Motor neuron (in vitro differentiated cells): ENCODE data around the gene CELF2. TPM values are rescaled to one million over a fixed set of nuclear protein-coding genes. Genes with fewer than 3 reads are reported as not detected.

ENCODE experiments used
- ATAC-seq, 8 experiments: fragments of 200-7000 bp; cut with Tn5 transposase; replicated peaks in 6 of 8; 2 replicates each; pipeline ENCODE4 v1.8.0; 2021; ENCODE audit warnings: mild to moderate bottlenecking in 8 of 8, moderate library complexity in 8 of 8
- H3K27ac ChIP-seq, 2 donors: fragments of 250-450 bp; sonication (Bioruptor Pico); 2 replicates each; pipeline ENCODE4 v1.9.0; 2021; ENCODE audit warnings: antibody characterized with exemption in 2 of 2, mild to moderate bottlenecking in 2 of 2, moderate library complexity in 1 of 2
- H3K4me1 ChIP-seq, 2 donors: fragments of 250-450 bp; sonication (Bioruptor Pico); replicated peaks in 1 of 2; 2 replicates each; pipeline ENCODE4 v1.6.1; 2021; ENCODE audit warnings: antibody characterized with exemption in 2 of 2, mild to moderate bottlenecking in 2 of 2, moderate library complexity in 1 of 2
- H3K4me3 ChIP-seq, 5 donors: fragments of 250-450 bp; sonication (Bioruptor Pico); 2 replicates each; pipeline ENCODE4 v1.9.0; 2021; ENCODE audit warnings: antibody characterized with exemption in 5 of 5, mild to moderate bottlenecking in 5 of 5, moderate library complexity in 4 of 5
- WGBS, 10 experiments: fragments of 450-650 bp; shearing (Covaris generic); methylation state at CpG; one replicate each; pipeline ENCODE4 v1.0.0; 2022; 5-methylcytosine and 5-hydroxymethylcytosine counted together
- in situ Hi-C, 9 experiments: fragments of 400-800 bp; cut with MboI; loops; one replicate each; pipeline ENCODE4 v1.15.0; 2021; ENCODE audit warnings: low sequenced_read_pairs in 9 of 9, low pct_unique_long_range_greater_than_20kb in 2 of 9; ENCODE audit not compliant: unreplicated experiment in 9 of 9
- total RNA-seq, 8 experiments: library from RNA; unstranded; fragments of 300-600 nt; gene quantifications; 2 replicates each; pipeline versions ENCODE4 v1.2.3 to v1.2.4, GENCODE V29; 2022

CELF2 gene
- total RNA-seq, 8 experiments from 2014 or later, result 10.4 to 60.9 (median 15.6) TPM

GRCh38 chr10:11297136-11297535 is 279.5 kb downstream of the CELF2 start:
- in situ Hi-C loops, result no loop called here
- no peak for ATAC-seq
- no peaks in the 10 kb centered on the region for H3K4me1 ChIP-seq
- H3K4me3 ChIP-seq, result no peak overlapping the region
- WGBS, 10 experiments, result 78 to 100% (median 98%) methylated on average over 1 to 8 of the region's 8 CpGs; no CpG with 5 or more reads in 4 of the 10 experiments
- H3K27ac ChIP-seq, result no peak overlapping the region

- no peak for ATAC-seq
- Histone ChIP-seq H3K27ac (no peak overlapping the region), H3K4me3 (no peak overlapping the region), H3K4me1 (no peaks in the 10 kb centered on the region)
- in situ Hi-C loops, result no loop called here
- 60 to 100% (median 87%) methylated on average over 1 to 4 of the region's 5 CpGs; no CpG with 5 or more reads in 3 of the 10 experiments for WGBS, 10 experiments
These were observed 280.4 kb downstream of the CELF2 start for GRCh38 chr10:11298116-11298515.

- in situ Hi-C loops, result no loop called here
- H3K4me3 ChIP-seq, result no peak overlapping the region
- no peak overlapping the region for H3K27ac ChIP-seq
- no peaks in the 10 kb centered on the region for H3K4me1 ChIP-seq
- ATAC-seq, result no peak
- 92 to 100% methylated on average over 4 to 6 of the region's 11 CpGs; no CpG with 5 or more reads in 8 of the 10 experiments for WGBS, 10 experiments
These were observed 281.5 kb downstream of the CELF2 start for GRCh38 chr10:11299125-11299524.

DNA sequence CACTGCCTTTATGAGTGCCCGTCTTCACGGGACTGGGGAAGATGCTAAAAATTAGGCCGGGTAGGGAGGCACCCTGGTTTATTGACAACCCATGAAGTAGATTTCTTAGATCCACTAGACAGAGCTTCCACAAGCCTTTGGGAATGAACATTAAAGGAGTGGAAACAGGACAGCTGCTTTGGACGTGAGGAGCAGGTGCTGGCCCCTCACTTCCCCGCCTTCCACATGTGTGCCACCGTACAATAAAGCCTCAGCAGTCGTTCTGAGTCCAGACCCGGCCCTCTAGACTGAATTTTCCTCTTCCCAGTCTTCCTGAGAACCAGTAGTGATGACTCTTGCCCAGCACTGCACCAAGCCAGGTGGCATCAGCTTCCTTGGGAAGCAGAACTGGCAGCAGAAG is 282.4 kb downstream of the CELF2 start:
- ATAC-seq, result no peak
- Histone ChIP-seq H3K27ac (no peak overlapping the region), H3K4me3 (no peak overlapping the region), H3K4me1 (no peaks in the 10 kb centered on the region)
- in situ Hi-C loops, result no loop called here
- 40 to 100% (median 80%) methylated on average over 1 to 4 of the region's 8 CpGs; no CpG with 5 or more reads in 5 of the 10 experiments for WGBS, 10 experiments

GRCh38 chr10:11300563-11300962 is 282.9 kb downstream of the CELF2 start:
- no peak overlapping the region for H3K27ac ChIP-seq
- H3K4me3 ChIP-seq, result no peak overlapping the region
- in situ Hi-C loops, result no loop called here
- no peaks in the 10 kb centered on the region for H3K4me1 ChIP-seq
- WGBS, 10 experiments, result 48 to 100% (median 85%) methylated on average over 1 to 13 of the region's 14 CpGs; no CpG with 5 or more reads in 2 of the 10 experiments
- no peak for ATAC-seq

DNA sequence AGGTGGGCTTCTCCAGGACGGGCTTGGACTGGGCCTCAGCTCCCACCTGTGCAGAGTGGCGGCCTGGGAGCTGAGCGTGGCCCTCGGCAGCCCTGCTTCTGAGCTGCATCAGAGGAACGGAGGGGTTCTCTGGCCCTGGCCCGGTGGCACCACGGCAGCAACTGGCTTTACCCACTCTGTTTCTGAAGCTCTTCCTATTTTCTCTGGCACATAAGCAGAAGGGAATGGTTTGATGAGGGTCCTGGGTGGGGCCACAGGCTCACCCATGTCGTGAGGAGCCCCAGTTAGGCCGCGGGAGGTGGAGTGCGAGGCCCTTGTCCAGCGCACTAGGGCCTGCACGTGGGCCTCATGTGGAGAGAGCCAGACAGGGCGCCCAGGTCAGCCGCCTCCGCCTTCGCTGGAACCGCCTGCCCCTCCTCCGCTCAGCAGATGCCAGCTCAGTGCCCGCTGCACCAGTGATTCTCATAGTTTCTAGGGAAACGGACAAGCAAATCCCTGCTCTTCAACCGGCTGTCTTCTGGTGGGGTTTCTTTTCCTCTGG is 284.0 kb downstream of the CELF2 start:
- Histone ChIP-seq H3K4me3 (no peak overlapping the region), H3K4me1 (no peaks in the 10 kb centered on the region), H3K27ac (no peak overlapping the region)
- WGBS, 10 experiments, result 81 to 100% (median 89%) methylated on average over 2 to 7 of the region's 22 CpGs; no CpG with 5 or more reads in 4 of the 10 experiments
- in situ Hi-C loops, result no loop called here
- no peak for ATAC-seq

DNA sequence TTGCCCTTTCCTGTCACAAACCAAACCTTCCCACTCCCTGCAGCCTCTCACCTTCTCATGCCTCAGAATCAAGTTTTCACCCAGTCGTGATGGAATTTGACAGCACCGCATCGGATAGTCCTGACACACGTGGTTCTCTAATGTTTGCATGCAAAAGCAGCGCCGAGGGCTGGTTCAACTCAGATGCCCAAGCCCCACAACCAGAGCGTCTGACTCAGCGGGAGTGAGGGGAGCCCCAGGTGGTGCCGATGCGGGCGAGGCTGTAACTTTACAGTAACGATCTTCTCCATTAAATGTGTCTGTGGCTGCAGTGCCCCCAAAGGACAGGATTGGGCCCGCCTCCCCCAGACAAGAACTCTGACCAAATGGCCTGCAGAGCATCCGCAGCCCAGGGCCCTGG is 284.5 kb downstream of the CELF2 start:
- no peak overlapping the region for H3K27ac ChIP-seq
- H3K4me3 ChIP-seq, result no peak overlapping the region
- in situ Hi-C loops, result no loop called here
- 74 to 100% (median 90%) methylated on average over 1 to 8 of the region's 14 CpGs; no CpG with 5 or more reads in 4 of the 10 experiments for WGBS, 10 experiments
- no peaks in the 10 kb centered on the region for H3K4me1 ChIP-seq
- no peak for ATAC-seq

DNA sequence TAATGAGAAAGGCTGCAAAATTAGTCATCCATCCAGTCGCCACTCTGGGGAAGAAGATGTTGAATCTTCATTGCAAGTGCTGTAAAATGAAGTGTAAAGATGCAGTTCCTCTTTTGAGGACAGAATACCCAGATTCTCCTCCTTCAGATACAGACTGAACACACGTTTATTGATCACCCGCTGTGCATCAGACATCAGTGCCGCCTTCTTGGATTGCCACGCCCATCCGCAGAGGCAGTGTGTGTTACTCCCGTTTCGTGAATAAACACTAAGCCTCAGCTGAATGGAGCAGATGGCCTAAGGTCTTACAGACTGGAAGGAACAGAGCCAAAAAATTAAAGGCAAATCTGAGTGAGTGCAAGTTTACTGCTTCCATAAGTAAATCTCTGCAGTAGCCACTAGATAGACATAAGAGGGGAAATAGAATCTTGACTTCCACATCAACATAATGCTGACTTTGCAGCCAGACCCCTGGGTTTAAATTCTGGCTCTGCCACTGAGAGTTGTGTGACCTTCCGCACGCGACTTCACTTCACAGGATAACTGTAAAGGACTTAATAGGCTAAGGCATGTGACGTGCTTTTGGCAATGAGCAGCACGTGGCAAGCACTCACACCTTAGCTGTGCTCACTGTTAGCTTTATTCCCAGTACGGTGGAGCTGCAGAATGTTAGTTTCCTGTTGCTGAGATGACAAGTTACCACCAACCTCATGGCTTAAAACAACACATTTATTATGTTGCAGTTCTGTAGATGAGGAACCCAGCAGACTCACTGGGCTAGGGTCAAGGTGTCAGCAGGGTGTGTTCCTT is 285.9 kb downstream of the CELF2 start:
- Histone ChIP-seq H3K4me1 (no peaks in the 10 kb centered on the region), H3K27ac (no peak overlapping the region), H3K4me3 (no peak overlapping the region)
- in situ Hi-C loops, result no loop called here
- ATAC-seq, result no peak
- 33 to 100% (median 93%) methylated on average over 1 to 10 of the region's 14 CpGs; no CpG with 5 or more reads in 1 of the 10 experiments for WGBS, 10 experiments

GRCh38 chr10:11304906-11305585 is 287.4 kb downstream of the CELF2 start:
- ATAC-seq, result no peak
- Histone ChIP-seq H3K4me1 (no peaks in the 10 kb centered on the region), H3K4me3 (no peak overlapping the region), H3K27ac (no peak overlapping the region)
- 46 to 100% (median 94%) methylated on average over 1 to 8 of the region's 11 CpGs; no CpG with 5 or more reads in 3 of the 10 experiments for WGBS, 10 experiments
- in situ Hi-C loops, result no loop called here

GRCh38 chr10:11305825-11306593 is 288.3 kb downstream of the CELF2 start:
- ATAC-seq, result no peak
- no peak overlapping the region for H3K27ac ChIP-seq
- in situ Hi-C loops, result no loop called here
- no peak overlapping the region for H3K4me3 ChIP-seq
- 48 to 100% (median 91%) methylated on average over 1 to 9 of the region's 13 CpGs; no CpG with 5 or more reads in 2 of the 10 experiments for WGBS, 10 experiments
- no peaks in the 10 kb centered on the region for H3K4me1 ChIP-seq

GRCh38 chr10:11307004-11307403 is 289.3 kb downstream of the CELF2 start:
- in situ Hi-C loops, result no loop called here
- 100% methylated on average over 5 to 6 of the region's 6 CpGs; no CpG with 5 or more reads in 7 of the 10 experiments for WGBS, 10 experiments
- Histone ChIP-seq H3K4me3 (no peak overlapping the region), H3K4me1 (no peaks in the 10 kb centered on the region), H3K27ac (no peak overlapping the region)
- ATAC-seq, result no peak

DNA sequence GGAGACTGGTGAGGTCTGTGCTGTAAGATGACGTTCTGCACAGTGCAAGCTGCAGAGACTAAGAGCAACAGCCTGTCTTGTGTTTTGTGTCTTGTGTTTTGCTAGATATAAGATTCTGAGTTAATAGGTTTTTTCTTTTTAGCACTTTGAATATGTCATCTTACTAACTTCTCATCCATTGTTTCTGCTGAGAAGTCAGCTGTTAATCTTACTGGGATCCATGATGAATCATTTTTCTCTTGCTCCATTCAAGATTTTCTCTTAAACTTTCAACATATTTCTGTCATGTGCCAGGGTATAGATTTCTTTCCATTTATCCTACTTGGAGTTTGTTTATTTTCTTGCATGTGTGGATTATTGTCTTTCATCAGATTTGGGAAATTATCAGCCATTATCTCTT is 290.3 kb downstream of the CELF2 start:
- in situ Hi-C loops, result no loop called here
- H3K4me3 ChIP-seq, result no peak overlapping the region
- H3K4me1 ChIP-seq, result no peaks in the 10 kb centered on the region
- ATAC-seq, result no peak
- 29 to 100% (median 100%) methylated on average over 1 of the region's 1 CpG; no CpG with 5 or more reads in 3 of the 10 experiments for WGBS, 10 experiments
- no peak overlapping the region for H3K27ac ChIP-seq

- H3K27ac ChIP-seq, result no peak overlapping the region
- no peaks in the 10 kb centered on the region for H3K4me1 ChIP-seq
- no peak for ATAC-seq
- in situ Hi-C loops, result no loop called here
- no peak overlapping the region for H3K4me3 ChIP-seq
- WGBS, 10 experiments, result 0 to 96% (median 92%) methylated on average over 1 to 2 of the region's 2 CpGs; no CpG with 5 or more reads in 3 of the 10 experiments
These were observed 293.4 kb downstream of the CELF2 start for GRCh38 chr10:11311027-11311426.
